ENCODE measurements around the gene RABGGTA.

DNA sequence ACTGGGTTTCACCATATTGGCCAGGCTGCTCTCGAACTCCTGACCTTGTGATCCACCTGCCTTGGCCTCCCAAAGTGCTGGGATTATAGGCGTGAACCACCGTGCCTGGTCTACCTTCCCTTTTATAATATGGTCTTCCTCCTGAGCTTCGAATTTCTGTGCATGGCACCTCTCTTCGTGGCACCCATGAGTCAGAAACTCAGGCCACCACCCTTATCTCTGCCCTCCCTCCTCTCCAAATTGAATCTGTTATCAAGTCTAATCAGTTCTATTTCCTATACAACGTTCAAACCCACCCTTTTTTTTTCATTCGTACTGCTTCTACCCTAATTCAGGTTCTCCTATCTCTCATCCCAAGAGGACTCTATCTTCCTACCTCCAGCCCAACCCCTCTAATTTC lies 24.0 kb downstream of the RABGGTA start:
- TF ChIP-seq, protein P1, sequence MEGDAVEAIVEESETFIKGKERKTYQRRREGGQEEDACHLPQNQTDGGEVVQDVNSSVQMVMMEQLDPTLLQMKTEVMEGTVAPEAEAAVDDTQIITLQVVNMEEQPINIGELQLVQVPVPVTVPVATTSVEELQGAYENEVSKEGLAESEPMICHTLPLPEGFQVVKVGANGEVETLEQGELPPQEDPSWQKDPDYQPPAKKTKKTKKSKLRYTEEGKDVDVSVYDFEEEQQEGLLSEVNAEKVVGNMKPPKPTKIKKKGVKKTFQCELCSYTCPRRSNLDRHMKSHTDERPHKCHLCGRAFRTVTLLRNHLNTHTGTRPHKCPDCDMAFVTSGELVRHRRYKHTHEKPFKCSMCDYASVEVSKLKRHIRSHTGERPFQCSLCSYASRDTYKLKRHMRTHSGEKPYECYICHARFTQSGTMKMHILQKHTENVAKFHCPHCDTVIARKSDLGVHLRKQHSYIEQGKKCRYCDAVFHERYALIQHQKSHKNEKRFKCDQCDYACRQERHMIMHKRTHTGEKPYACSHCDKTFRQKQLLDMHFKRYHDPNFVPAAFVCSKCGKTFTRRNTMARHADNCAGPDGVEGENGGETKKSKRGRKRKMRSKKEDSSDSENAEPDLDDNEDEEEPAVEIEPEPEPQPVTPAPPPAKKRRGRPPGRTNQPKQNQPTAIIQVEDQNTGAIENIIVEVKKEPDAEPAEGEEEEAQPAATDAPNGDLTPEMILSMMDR (IDR thresholded peaks at IDR 0.05 in 4 of 5, conservative IDR thresholded peaks at IDR 0.05 in 1 of 5), result no peak
- TF ChIP-seq POLR2A (IDR thresholded peaks at IDR 0.05), result no peak

Data from gastrocnemius medialis (tissue), 4 donors.